H1 (cell line): Measurements from ENCODE around the gene KHDRBS2. TPM values are rescaled to one million over a fixed set of nuclear protein-coding genes. Genes with fewer than 3 reads are reported as not detected.

Experiments used
- CTCF ChIA-PET: fragments of 300-600 bp; sonication (Branson Sonifier 250); formaldehyde crosslinking; loops from one replicate; lab custom pipeline; 2021; ENCODE audit not compliant: partially characterized antibody; lab: Charles Lee
- POLR2A ChIA-PET: fragments of 300-600 bp; sonication (Branson Sonifier 250); formaldehyde crosslinking; loops from one replicate; lab custom pipeline; 2021; ENCODE audit warnings: inconsistent platforms; ENCODE audit not compliant: partially characterized antibody; lab: Charles Lee
- DNase-seq, 2 experiments: peaks; one replicate each; pipeline versions ENCODE4 v3.0.0 to v3.0.0-alpha.2; 2010 to 2022; ENCODE audit warnings: low spot score in 2 of 2, low read depth in 1 of 2, mixed read lengths in 1 of 2
- FAIRE-seq: peaks from 2 replicates; lab custom pipeline; 2011; peaks lifted over from hg19 to GRCh38; lab: Jason Lieb, UNC
- H2AFZ ChIP-seq: 2 replicates; pipeline ENCODE4 v1.8.1; 2012; ENCODE audit warnings: low read length, inconsistent platforms
- H2AK5ac ChIP-seq: 2 replicates; pipeline ENCODE4 v1.6.1; 2013; ENCODE audit warnings: low read depth, low read length
- H2BK120ac ChIP-seq: replicated peaks from 2 replicates; pipeline ENCODE3; 2013; ENCODE audit warnings: low read depth, low read length, inconsistent platforms
- H2BK12ac ChIP-seq: 2 replicates; pipeline ENCODE4 v1.6.1; 2013; ENCODE audit warnings: low read depth, low read length
- H2BK15ac ChIP-seq: 2 replicates; pipeline ENCODE4 v1.6.1; 2013; ENCODE audit warnings: low read length
- H2BK20ac ChIP-seq: 2 replicates; pipeline ENCODE4 v1.6.1; 2013; ENCODE audit warnings: low read length
- H2BK5ac ChIP-seq: 2 replicates; pipeline ENCODE4 v1.6.1; 2013; ENCODE audit warnings: low read depth, low read length
- H3K14ac ChIP-seq: 2 replicates; pipeline ENCODE4 v1.6.1; 2013; ENCODE audit warnings: inconsistent platforms; ENCODE audit not compliant: insufficient read length
- H3K18ac ChIP-seq: 2 replicates; pipeline ENCODE4 v1.6.1; 2013; ENCODE audit warnings: low read length; ENCODE audit errors: extremely low read depth
- H3K23ac ChIP-seq: 2 replicates; pipeline ENCODE4 v1.6.1; 2013; ENCODE audit warnings: inconsistent platforms; ENCODE audit not compliant: insufficient read length
- H3K23me2 ChIP-seq: 2 replicates; pipeline ENCODE4 v1.6.1; 2013; ENCODE audit warnings: low read depth, low read length
- H3K27ac ChIP-seq: 2 replicates; pipeline ENCODE4 v1.6.1; 2011; ENCODE audit warnings: low read depth, low read length, inconsistent platforms
- H3K27me3 ChIP-seq, 4 experiments: replicated peaks in 1 of 4; 1 replicate in 1 of 4; 2 replicates in 3 of 4; pipeline versions ENCODE4 v1.6.1 to v1.8.1; 2011 to 2013; ENCODE audit warnings: low read length in 3 of 4, mild to moderate bottlenecking in 3 of 4, inconsistent platforms in 2 of 4, mixed read lengths in 2 of 4, moderate library complexity in 1 of 4; ENCODE audit not compliant: control insufficient read depth in 3 of 4, insufficient read depth in 3 of 4; ENCODE audit errors: extremely low read depth in 1 of 4
- H3K36me3 ChIP-seq, 4 experiments: 2 replicates each; pipeline versions ENCODE4 v1.6.1 to v1.8.1; 2011 to 2013; ENCODE audit warnings: mild to moderate bottlenecking in 4 of 4, low read length in 3 of 4, moderate library complexity in 2 of 4, control low read depth in 1 of 4, inconsistent platforms in 1 of 4; ENCODE audit not compliant: insufficient read depth in 4 of 4, control insufficient read depth in 2 of 4
- H3K4ac ChIP-seq: replicated peaks from 2 replicates; pipeline ENCODE3; 2013; ENCODE audit warnings: low read length, low read depth, mixed read lengths, inconsistent platforms; ENCODE audit not compliant: insufficient read length
- H3K4me1 ChIP-seq, 4 experiments: replicated peaks in 1 of 4; 1 replicate in 1 of 4; 2 replicates in 3 of 4; pipeline versions ENCODE4 v1.6.1 to v1.8.1; 2011 to 2013; ENCODE audit warnings: low read length in 3 of 4, inconsistent platforms in 2 of 4, mixed read lengths in 1 of 4; ENCODE audit not compliant: insufficient read depth in 4 of 4, control insufficient read depth in 3 of 4
- H3K4me2 ChIP-seq, 2 experiments: 2 replicates each; pipeline versions ENCODE4 v1.6.1 to v1.8.1; 2011 to 2013; ENCODE audit warnings: low read depth in 2 of 2, low read length in 2 of 2, control low read depth in 1 of 2, inconsistent platforms in 1 of 2, mild to moderate bottlenecking in 1 of 2; ENCODE audit not compliant: insufficient read depth in 1 of 2
- H3K4me3 ChIP-seq, 4 experiments: fragments of 200-600, 300-600 bp in 1 of 4; sonication (generic), shearing (Covaris generic), sonication (Bioruptor Twin) in 1 of 4; 2 replicates each; pipeline versions ENCODE4 v1.5.1 to v1.8.1; 2011 to 2016; ENCODE audit warnings: low read length in 4 of 4, low read depth in 3 of 4, control low read depth in 2 of 4, inconsistent platforms in 2 of 4, mild to moderate bottlenecking in 2 of 4, mixed read lengths in 1 of 4, moderate library complexity in 1 of 4; ENCODE audit not compliant: insufficient read depth in 2 of 4; ENCODE audit errors: extremely low read depth in 1 of 4
- H3K56ac ChIP-seq: replicated peaks from 2 replicates; pipeline ENCODE3; 2013; ENCODE audit warnings: low read depth, mild to moderate bottlenecking, mixed read lengths, low read length, inconsistent platforms; ENCODE audit not compliant: insufficient read length
- H3K79me1 ChIP-seq: 2 replicates; pipeline ENCODE4 v1.6.1; 2013; ENCODE audit warnings: low read depth, low read length, control low read depth
- H3K79me2 ChIP-seq, 2 experiments: 2 replicates each; pipeline versions ENCODE4 v1.6.1 to v1.8.1; 2012 to 2013; ENCODE audit warnings: low read length in 2 of 2, mild to moderate bottlenecking in 2 of 2, inconsistent platforms in 1 of 2; ENCODE audit not compliant: insufficient read depth in 2 of 2, control insufficient read depth in 1 of 2
- H3K9ac ChIP-seq, 4 experiments: replicated peaks in 1 of 4; 1 replicate in 1 of 4; 2 replicates in 3 of 4; pipeline versions ENCODE4 v1.6.1 to v1.8.1; 2011 to 2013; ENCODE audit warnings: low read depth in 3 of 4, low read length in 3 of 4, control low read depth in 2 of 4, mild to moderate bottlenecking in 2 of 4, moderate library complexity in 2 of 4, inconsistent platforms in 1 of 4; ENCODE audit errors: extremely low read depth in 1 of 4
- H3K9me3 ChIP-seq, 2 experiments: 2 replicates each; pipeline versions ENCODE4 v1.6.1 to v1.8.1; 2012 to 2013; ENCODE audit warnings: mild to moderate bottlenecking in 2 of 2, moderate library complexity in 2 of 2, control low read depth in 1 of 2, inconsistent platforms in 1 of 2, low read depth in 1 of 2, low read length in 1 of 2, mixed read lengths in 1 of 2; ENCODE audit not compliant: insufficient read depth in 2 of 2
- H4K20me1 ChIP-seq, 2 experiments: replicated peaks in 1 of 2; 2 replicates each; pipeline versions ENCODE3 to v1.8.1; 2011 to 2013; ENCODE audit warnings: inconsistent platforms in 2 of 2, low read length in 2 of 2, mild to moderate bottlenecking in 1 of 2; ENCODE audit not compliant: insufficient read depth in 2 of 2, control insufficient read depth in 1 of 2
- H4K5ac ChIP-seq: 2 replicates; pipeline ENCODE4 v1.6.1; 2013; ENCODE audit warnings: low read length, low read depth, mixed read lengths, inconsistent platforms; ENCODE audit not compliant: insufficient read length
- H4K8ac ChIP-seq: 2 replicates; pipeline ENCODE4 v1.8.0; 2013; ENCODE audit warnings: mild to moderate bottlenecking, moderate library complexity, low read length, inconsistent platforms; ENCODE audit not compliant: insufficient read depth; ENCODE audit errors: extremely low read depth
- H4K91ac ChIP-seq: replicated peaks from 2 replicates; pipeline ENCODE3; 2013; ENCODE audit warnings: low read length, mixed read lengths, inconsistent platforms; ENCODE audit not compliant: insufficient read length
- CEBPB ChIP-seq: IDR thresholded peaks from 2 replicates; pipeline ENCODE4 v1.6.1; 2012; ENCODE audit warnings: low read depth, low read length
- CHD2 ChIP-seq: IDR thresholded peaks from 2 replicates; pipeline ENCODE4 v1.6.1; 2012; ENCODE audit warnings: low read length, improper control_type of control experiment
- GTF2F1 ChIP-seq: IDR thresholded peaks from 2 replicates; pipeline ENCODE4 v1.6.1; 2012; ENCODE audit warnings: low read depth, low read length, improper control_type of control experiment, borderline replicate concordance
- JUN ChIP-seq: IDR thresholded peaks from 2 replicates; pipeline ENCODE4 v1.6.1; 2011; ENCODE audit warnings: low read depth, mild to moderate bottlenecking, improper control_type of control experiment, low read length
- MAFK ChIP-seq: IDR thresholded peaks from 2 replicates; pipeline ENCODE4 v1.6.1; 2012; ENCODE audit warnings: low read depth, mild to moderate bottlenecking, improper control_type of control experiment, low read length
- NRF1 ChIP-seq: IDR thresholded peaks from 2 replicates; pipeline ENCODE4 v1.6.1; 2011; ENCODE audit warnings: mild to moderate bottlenecking, low read depth, low read length, improper control_type of control experiment
- POLR2AphosphoS5 ChIP-seq: IDR thresholded peaks from 2 replicates; pipeline ENCODE4 v1.6.1; 2011; ENCODE audit warnings: low read depth, low read length
- SP1 ChIP-seq: IDR thresholded peaks from 2 replicates; pipeline ENCODE4 v1.6.1; 2011; ENCODE audit warnings: low read depth, low read length
- SRF ChIP-seq: IDR thresholded peaks from 2 replicates; pipeline ENCODE4 v1.6.1; 2011; ENCODE audit warnings: mild to moderate bottlenecking, low read depth, low read length, moderate library complexity
- YY1 ChIP-seq: IDR thresholded peaks from 2 replicates; pipeline ENCODE4 v1.6.1; 2011; ENCODE audit warnings: low read depth, mild to moderate bottlenecking, low read length
- WGBS, 2 experiments: shearing (Covaris generic) in 1 of 2; methylation state at CpG; one replicate each; pipeline versions ENCODE4 v1.1.6 to v1.1.7; 2013 to 2015; ENCODE audit warnings: low lambda C conversion rate in 2 of 2, mixed read lengths in 2 of 2, inconsistent platforms in 1 of 2, low coverage in 1 of 2, missing lambda C conversion rate in 1 of 2; ENCODE audit not compliant: insufficient replicate concordance in 2 of 2, insufficient coverage in 1 of 2, insufficient read length in 1 of 2; ENCODE audit errors: extremely low coverage in 1 of 2, missing lambda C conversion rate in 1 of 2; 5-methylcytosine and 5-hydroxymethylcytosine counted together
- polyA plus RNA-seq, 7 experiments: library from polyadenylated mRNA; depleted of rRNA in 3 of 7; stranded (reverse) in 5 of 7; unstranded in 2 of 7; fragments of >200 nt in 5 of 7; fragments of 200-250 nt in 2 of 7; gene quantifications; 1 replicate in 5 of 7; 2 replicates in 1 of 7; 4 replicates in 1 of 7; pipeline versions ENCODE4 v1.2.1 to v1.2.3, GENCODE V29; 2011 to 2013; ENCODE audit warnings: missing spikeins in 2 of 7, mixed read lengths in 2 of 7
- total RNA-seq: library from RNA; stranded (reverse); fragmentation: NEBNext Ultra II Directional; extraction: Animal tissue kit (Norgen Biotek cat#: 25700); gene quantifications from 2 replicates; pipeline ENCODE4 v1.2.1, GENCODE V29; 2021

KHDRBS2 gene
- total and polyA plus RNA-seq, 2 of the 8 experiments (the other 6 are each of a cell fraction or from before 2014, with no cell fraction given): 5.2 to 7.7 TPM

- peaks cover 0 to 82% of the 10 kb centered on the region in 2 experiments; a peak in 2 of 4 replicates for H3K79me2 ChIP-seq
- H4K5ac ChIP-seq: no peak overlapping the region
- H2AK5ac ChIP-seq: no peak overlapping the region
- H2BK12ac ChIP-seq: no peak overlapping the region
- H3K36me3 ChIP-seq: no peaks in the 10 kb centered on the region
- no peak overlapping the region for H3K23ac ChIP-seq
- H2AFZ ChIP-seq: no peak overlapping the region
- no peak overlapping the region for H2BK120ac ChIP-seq
- H2BK20ac ChIP-seq: no peak overlapping the region
- H3K9ac ChIP-seq: no peak overlapping the region
- no peak overlapping the region for H4K91ac ChIP-seq
- no peaks in the 10 kb centered on the region for H4K20me1 ChIP-seq
- no peak overlapping the region for H2BK15ac ChIP-seq
- no peak for TF ChIP-seq SRF
- TF ChIP-seq NRF1: no peak
- no peak for TF ChIP-seq CEBPB
- no peak for TF ChIP-seq POLR2AphosphoS5
- TF ChIP-seq SP1: no peak
- no peak for TF ChIP-seq JUN
- no peak for TF ChIP-seq CHD2
- TF ChIP-seq GTF2F1: no peak
- no peak for TF ChIP-seq MAFK
- TF ChIP-seq YY1: no peak
- ChIA-PET POLR2A (no interaction called here), CTCF (interaction anchor here (0.9 kb wide), 1 partner anchor 13 kb away, joined by 3 read pairs; no protein-coding TSS in a partner anchor)
- no peaks in the 10 kb centered on the region; the same call in 1 of the 2 replicates for H3K23me2 ChIP-seq
- no peak overlapping the region for H3K56ac ChIP-seq
- no peak overlapping the region for H3K27ac ChIP-seq
- DNase-seq (no peak), FAIRE-seq (no peak)
- H3K4me1 ChIP-seq: no peaks in the 10 kb centered on the region
- H2BK5ac ChIP-seq: no peak overlapping the region
- no peaks in the 10 kb centered on the region for H3K9me3 ChIP-seq
- no peak overlapping the region for H3K18ac ChIP-seq
- no peak overlapping the region for H3K4me3 ChIP-seq
- no peak overlapping the region for H3K14ac ChIP-seq
- no peak overlapping the region for H4K8ac ChIP-seq
- H3K27me3 ChIP-seq: no peaks in the 10 kb centered on the region
- 71% methylated on average over 1 of the region's 1 CpG; no CpG with 5 or more reads in 1 of the 2 experiments for WGBS, 2 experiments
- no peak overlapping the region for H3K4ac ChIP-seq
- no peak overlapping the region for H3K4me2 ChIP-seq
- no peaks in the 10 kb centered on the region; the same call in 1 of the 2 replicates for H3K79me1 ChIP-seq
These were observed 13.9 kb downstream of the KHDRBS2 start for GRCh38 chr6:62272114-62272513.
